Erythroblast (primary cell): Measurements from ENCODE around the gene CADPS2.

Source experiments
- GATA1 ChIP-seq: IDR thresholded peaks from 2 replicates; pipeline ENCODE4 v1.6.1; 2011; ENCODE audit warnings: low read depth, mild to moderate bottlenecking, control low read depth, low read length, moderate library complexity
- POLR2A ChIP-seq: IDR thresholded peaks from 2 replicates; pipeline ENCODE4 v1.6.1; 2011; ENCODE audit warnings: mild to moderate bottlenecking, low read length

DNA sequence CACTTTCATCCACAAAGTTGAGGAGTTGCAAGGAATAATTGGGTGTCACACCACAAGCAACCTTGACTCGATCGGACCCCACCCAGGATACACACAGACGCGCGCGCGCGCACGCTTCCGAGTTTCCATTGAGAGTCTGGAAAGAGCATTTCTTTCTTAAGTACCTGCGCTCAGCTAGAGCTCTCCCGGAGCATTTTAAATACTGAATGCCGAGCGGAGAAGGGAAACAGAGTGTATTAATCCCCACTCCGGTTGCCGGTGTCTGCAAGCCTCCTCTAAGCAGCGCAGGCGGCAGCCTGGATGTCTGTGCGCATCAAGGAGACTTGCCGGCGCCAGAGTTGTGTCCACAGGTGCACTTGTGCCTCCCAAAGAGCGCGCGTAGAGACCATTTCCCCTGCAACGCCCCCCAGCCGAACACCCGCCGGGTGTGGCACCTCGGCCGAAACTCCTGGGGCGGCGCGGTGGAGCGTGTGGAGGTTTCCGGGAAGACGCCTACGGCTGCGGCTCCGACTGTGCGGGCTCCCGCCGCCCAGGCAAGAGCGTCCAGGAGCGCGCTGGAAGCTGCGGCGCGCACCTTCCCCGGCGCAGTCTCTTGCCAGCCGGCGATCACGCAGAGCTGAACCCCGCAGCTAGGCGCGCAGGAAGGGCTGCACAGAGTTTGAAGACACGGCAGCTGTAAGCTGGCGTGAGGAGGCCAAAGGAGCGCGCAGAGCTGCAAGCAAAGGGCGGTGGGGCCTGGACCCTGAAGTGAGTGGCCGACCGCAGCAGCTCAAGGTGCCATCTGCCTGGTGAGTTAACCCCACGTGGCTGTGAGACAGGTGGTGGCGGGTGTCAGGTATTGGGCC, 580.6 kb downstream of the CADPS2 start:
- TF ChIP-seq POLR2A (no peak), GATA1 (no peak)
